Hematopoietic multipotent progenitor cell treated with erythropoietin and hydrocortisone succinate and interleukin-3 and kit ligand, for 17 days (in vitro differentiated cells): ENCODE results near the gene DPYSL4.

ENCODE experiments used
- DNase-seq: peaks from one replicate; pipeline ENCODE4 v3.0.0-alpha.2; 2015; ENCODE audit warnings: low spot score

The DPYSL4 gene

DNA sequence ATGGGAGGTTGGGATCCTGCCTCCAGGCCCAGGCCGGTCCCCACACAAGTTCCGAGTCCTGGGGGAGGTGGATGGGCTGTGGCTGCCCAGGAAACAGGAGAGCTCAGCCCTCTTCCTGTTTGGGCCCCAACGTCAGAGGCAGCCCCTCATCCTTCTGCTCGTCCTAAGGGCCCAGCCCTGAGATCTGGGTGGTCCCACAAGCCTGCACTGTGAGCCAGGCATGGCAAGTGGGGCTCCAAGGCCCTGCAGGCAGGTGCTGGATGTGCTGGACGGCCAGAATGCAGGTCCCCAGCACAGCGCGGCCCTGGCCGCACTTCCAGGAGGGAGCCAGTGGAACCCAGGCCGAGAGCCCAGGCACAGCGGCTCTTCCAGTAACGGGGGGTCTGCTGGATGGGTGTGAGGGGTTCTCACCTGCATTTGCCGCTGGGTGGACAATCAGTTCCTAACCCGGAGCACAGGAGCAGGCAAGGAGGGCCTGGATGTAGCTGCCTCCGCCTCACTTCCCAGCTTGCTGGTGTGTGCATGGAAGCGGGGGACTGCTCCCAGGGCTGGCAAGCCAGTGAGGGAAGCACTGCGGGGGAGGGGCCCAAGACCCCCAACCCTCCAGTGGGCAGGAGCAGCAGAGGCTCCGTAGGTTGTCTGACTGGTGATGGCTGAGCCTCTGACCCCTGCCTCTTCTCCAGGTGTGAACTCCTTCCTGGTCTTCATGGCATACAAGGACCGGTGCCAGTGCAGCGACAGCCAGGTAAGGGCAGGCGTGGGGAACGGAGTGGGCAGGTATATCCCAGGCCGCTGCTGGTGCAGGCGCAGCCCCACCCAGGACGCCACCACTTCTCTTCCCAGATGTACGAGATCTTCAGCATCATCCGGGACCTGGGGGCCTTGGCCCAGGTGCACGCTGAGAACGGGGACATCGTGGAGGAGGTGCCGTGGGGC is 9.7 kb downstream of the DPYSL4 start:
- DNase-seq, result no peak

DNA sequence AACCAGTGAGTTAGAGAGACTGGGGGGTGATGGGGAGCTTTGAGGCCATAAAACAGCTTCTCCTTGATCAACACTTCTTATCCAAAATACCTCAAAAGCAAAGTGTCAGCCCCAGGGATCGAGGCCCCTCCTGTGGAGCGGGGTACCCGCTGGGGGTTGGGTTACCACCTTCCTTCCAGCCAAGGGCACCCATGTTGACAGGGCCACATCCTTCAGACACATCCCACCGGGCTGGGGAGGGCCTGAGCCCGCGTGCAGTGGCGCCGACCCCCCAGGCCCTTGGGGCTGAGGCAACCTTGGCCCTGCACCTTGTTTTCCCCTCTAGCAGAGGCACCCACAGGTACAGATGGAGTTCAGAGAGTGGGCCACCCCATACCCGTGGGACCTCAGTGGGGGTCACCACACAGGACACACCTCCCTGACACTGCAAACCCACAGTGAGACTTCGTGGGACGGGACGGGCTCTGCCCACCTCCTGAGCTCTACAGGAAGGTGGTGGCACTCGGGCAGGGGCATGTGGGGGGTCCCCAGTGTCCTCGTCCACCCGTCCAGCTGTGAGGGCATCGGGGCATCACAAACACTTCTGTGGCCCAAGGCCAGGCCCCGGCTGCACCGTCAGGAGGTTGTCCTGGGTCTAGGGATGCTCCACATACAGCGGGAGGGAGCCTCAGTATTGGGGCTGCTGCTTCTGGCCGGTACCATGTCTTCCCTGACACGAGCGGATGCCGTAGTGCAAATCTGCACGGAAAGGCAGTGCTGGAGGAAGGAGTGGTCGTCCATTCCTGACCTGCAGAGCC is 10.7 kb downstream of the DPYSL4 start:
- no peak for DNase-seq

GRCh38 chr10:132198068-132198370 is 11.3 kb downstream of the DPYSL4 start:
- no peak for DNase-seq

DNA sequence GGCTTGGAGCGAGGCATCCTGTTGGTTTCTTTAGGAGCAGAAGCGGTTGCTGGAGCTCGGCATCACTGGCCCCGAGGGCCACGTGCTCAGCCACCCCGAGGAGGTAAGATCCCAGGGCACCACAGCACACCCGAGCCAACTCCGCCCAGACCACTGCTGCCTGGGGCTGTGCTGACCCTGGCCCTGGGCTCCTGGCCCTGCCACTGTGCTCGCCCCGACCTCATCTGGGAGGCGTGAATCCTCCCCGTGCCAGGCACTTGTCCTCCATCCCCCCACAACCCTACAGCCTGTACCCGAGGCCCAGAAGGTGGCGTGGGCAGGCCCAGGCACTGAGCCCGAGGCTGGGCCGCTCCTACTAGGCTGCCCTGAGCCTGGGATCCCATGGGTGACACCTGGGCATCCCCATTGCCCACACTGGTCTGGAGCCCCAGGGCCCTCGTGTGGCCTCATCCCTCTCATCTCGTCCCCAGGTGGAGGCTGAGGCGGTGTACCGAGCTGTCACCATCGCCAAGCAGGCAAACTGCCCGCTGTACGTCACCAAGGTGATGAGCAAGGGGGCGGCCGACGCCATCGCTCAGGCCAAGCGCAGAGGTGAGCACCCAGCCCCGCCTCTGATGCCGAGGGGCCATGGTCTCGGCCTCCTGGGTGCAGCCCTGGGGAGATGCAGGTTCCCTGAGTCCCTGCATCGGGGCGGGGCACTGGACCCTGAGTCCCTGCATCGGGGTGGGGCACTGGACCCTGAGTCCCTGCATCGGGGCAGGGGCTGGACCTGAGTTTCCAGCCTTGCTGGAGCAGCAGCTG is 11.8 kb downstream of the DPYSL4 start:
- DNase-seq, result no peak

DNA sequence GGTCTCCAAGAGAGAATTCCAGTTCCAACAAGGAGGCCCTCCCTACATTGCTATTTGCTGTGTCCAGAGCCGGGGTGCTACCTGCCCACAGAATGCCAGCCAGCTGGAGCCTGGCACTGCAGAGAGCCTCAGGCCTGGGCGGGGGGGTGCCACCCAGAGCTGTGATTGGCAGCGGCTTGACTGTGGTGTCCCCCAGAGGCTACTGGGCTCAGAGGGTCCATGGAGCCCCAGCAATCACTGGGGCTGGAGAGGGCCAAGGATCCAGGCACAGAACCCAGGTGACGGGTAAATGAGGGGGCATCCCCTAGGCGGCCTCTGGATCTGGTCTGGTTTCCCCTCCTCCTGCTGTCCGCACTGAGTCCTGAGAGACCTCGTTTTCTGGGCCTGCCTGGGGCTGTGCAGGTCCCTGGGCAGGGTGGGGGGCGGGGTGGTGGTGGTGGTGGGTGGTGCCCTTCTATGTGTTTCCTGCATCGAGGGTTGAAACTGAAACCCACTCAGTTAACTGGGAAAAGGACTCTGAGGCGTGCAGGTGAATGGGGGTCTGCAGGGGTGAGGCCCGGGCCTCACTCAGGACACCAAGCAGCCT is 12.6 kb downstream of the DPYSL4 start:
- DNase-seq, result no peak

- DNase-seq, result no peak
Measured at GRCh38 chr10:132199854-132200311, 13.1 kb downstream of the DPYSL4 start.

GRCh38 chr10:132200344-132201110 is 13.8 kb downstream of the DPYSL4 start:
- DNase-seq, result no peak

- no peak for DNase-seq
Measured at GRCh38 chr10:132201111-132201969, 14.6 kb downstream of the DPYSL4 start.

DNA sequence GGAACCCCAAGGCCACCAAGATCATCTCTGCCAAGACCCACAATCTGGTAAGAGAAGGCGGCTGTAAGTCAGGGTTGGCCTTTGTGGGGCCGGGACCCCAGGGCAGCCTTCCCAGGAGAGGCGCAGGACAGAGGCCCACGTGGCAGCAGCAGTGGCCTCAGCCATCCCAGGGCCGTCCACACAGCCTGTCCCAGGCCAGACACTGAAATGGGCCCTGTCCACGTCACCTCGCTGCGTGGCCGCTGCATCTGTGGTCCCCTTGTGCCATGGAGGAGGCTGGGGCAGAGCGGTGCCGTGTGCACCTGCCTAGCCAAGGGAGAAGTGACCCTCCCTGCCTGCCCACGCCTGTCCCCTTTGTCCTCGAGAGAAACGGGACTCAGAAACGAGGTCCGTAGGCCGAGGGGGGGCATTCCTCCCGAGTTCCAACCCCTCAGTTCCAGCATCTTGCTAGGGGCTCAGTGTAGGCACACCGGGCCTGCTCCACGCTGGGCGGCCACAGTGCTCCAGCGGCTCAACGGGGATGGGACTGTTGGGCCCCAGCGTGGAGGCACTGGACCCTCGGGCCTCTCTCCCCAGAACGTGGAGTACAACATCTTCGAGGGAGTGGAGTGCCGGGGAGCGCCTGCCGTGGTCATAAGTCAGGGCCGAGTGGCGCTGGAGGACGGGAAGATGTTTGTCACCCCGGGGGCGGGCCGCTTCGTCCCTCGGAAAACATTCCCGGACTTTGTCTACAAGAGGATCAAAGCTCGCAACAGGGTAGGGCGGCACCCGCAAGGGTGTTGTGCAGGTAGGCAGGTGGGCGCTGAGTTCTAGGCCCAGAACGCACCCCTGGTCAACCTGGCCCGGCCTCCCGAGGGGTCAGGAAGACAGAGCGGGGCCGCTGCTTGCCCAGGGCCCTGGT is 15.6 kb downstream of the DPYSL4 start:
- no peak for DNase-seq

DNA sequence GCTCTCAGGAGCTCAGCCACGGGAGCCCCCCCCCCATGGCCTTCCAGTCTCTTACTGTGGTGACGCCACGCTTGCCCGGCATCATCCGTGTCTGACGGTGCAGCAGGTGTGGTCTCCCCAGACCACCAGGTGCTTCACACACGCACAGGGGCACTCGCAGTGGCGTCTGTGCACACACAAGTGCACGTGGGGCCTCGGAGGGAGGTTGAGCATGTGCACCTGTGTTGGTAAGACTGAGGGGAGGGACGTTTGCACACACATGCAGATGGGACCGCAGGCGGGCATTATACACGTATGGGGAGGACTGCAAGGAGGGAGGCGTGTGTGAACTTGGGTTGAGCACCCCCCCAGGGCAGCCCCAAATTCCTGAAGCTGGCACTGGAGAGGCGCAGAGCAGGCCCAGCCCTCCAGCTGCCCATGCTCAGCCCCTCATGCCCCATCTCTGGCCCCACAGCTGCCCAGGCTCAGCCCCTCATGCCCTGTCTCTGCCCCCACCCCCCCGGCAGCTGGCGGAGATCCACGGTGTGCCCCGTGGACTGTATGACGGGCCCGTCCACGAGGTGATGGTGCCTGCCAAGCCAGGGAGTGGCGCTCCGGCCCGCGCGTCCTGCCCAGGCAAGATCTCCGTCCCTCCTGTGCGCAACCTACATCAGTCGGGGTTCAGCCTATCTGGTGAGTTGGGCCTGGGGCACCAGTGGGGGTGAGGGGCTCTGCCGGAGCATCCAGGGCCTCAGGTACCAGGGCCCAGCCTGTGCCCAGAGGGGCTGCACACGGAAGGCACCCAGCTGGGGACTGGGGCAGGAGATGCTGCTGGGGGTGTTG is 16.7 kb downstream of the DPYSL4 start:
- DNase-seq, result no peak

- no peak for DNase-seq
Measured at GRCh38 chr10:132204078-132204780, 17.5 kb downstream of the DPYSL4 start.

GRCh38 chr10:132204781-132205473 is 18.2 kb downstream of the DPYSL4 start:
- DNase-seq, result no peak

DNA sequence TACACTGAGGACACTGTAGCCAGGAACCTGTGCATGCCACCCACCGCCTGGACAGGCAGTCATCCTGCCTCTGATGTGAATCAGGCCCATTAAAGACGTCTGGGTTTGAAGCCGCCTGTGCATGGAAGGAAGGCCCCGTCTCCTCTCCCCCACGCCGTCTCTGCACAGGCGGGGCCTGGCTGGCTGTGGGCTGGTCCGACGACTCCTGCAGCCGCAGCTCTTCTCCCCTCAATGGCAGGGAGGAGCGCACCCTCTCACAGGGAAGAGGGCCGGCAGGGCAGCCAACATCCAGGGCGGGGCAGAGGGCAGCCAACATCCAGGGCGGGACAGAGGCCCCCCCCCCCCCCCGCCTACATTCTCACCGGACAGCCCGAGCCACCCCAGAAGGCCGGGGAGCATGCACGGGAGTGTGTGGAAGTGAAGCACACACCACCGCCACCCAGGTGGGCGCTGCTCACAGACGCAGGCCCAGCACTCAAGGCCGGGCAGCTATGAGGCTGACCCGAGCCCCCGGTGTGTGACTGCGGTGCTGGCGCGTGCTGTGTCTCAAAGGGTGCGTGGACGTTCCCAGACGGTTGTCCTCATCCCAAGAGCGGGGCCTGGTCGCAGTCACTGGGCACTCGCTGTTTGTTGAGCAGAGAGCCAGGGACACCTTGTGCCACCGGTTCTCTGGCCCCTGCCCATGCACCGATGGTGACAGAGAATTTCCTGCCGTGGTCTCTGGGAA is 19.1 kb downstream of the DPYSL4 start:
- DNase-seq, result no peak

DNA sequence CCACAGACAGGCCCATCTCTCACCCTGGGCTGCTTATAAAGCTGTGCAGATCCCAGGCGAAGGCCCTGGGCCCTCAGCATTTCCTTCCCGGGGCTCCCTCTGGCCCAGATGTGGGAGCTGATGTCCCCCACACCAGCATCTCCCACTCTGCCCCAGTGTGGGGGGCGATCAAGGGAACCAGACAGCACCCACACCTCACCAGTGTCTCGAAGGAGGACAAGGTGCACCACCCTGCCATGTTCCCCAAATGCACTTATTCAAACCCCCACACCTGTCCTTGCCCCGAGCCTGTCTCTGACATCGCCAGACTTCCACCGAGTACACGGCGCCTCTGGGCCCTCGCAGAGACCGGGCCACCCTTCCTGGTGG is 19.6 kb downstream of the DPYSL4 start:
- DNase-seq, result no peak

DNA sequence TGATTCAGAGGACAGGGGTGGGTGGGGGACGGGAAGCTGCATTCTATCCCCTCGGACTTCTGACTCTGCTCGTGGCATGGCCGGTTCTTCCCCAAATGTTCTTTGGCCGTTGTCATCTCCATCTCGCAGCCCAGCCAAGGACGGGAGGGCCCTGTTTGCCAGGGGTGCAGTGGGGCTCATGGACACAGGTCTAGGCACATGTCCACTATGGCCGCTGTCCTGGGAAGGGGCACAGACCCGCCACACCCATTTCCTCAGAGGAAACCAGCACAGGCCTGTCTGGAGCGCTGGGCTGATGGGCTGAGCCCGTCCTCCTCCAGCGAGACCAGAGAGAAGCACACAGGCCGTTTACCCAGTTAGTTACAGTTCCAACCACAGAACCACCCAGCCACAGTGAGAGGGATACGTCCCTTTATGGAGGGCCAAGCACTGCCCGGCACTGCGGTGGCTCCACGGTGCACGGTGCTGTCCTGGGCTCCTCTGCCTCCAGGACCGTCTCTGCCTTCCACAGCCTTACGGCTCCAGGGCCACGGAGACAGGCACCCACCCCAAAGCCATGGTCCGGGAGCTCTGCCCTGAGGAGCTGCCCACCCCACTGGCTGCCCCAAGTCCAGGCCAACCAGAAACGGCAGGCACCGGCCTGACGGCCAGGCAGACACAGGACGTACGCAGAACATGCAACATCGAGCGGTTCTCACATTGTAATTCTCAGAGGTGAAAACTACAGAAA is 20.2 kb downstream of the DPYSL4 start:
- DNase-seq, result no peak
